Common myeloid progenitor, CD34-positive (primary cell): ENCODE data around the gene RPGRIP1L.

Source experiments
- CTCF ChIA-PET: fragments of 350-600 bp; sonication (Branson Sonifier 250); formaldehyde crosslinking; loops from one replicate; lab custom pipeline; 2021; ENCODE audit warnings: antibody characterized with exemption; lab: Charles Lee
- POLR2A ChIA-PET: fragments of 350-600 bp; sonication (Branson Sonifier 250); formaldehyde crosslinking; loops from one replicate; lab custom pipeline; 2021; ENCODE audit warnings: antibody characterized with exemption; lab: Charles Lee
- DNase-seq, 3 donors: peaks; one replicate each; pipeline versions ENCODE4 v3.0.0 to v3.0.0-alpha.2; 2013
- H3K27ac ChIP-seq, 2 experiments: 1 replicate in 1 of 2; 2 replicates in 1 of 2; pipeline ENCODE4 v1.7.0; 2013; ENCODE audit warnings: inconsistent platforms in 2 of 2, low read length in 2 of 2, mild to moderate bottlenecking in 2 of 2, low read depth in 1 of 2, moderate library complexity in 1 of 2; ENCODE audit not compliant: severe bottlenecking in 2 of 2, insufficient read depth in 1 of 2, poor library complexity in 1 of 2
- H3K27me3 ChIP-seq, 5 experiments: replicated peaks in 2 of 5; 1 replicate in 3 of 5; 2 replicates in 2 of 5; pipeline versions ENCODE4 v1.6.1 to v1.7.0; 2013; ENCODE audit warnings: low read length in 4 of 5, mild to moderate bottlenecking in 2 of 5, moderate library complexity in 2 of 5, inconsistent platforms in 1 of 5; ENCODE audit not compliant: insufficient read depth in 5 of 5, control insufficient read depth in 4 of 5
- H3K36me3 ChIP-seq, 4 experiments: 1 replicate in 2 of 4; 2 replicates in 2 of 4; pipeline versions ENCODE4 v1.6.1 to v1.7.0; 2013; ENCODE audit warnings: low read length in 3 of 4, control low read depth in 1 of 4, mild to moderate bottlenecking in 1 of 4; ENCODE audit not compliant: control insufficient read depth in 4 of 4, insufficient read depth in 4 of 4
- H3K4me1 ChIP-seq, 4 experiments: 1 replicate in 3 of 4; 2 replicates in 1 of 4; pipeline versions ENCODE4 v1.6.1 to v1.7.1; 2013; ENCODE audit warnings: low read length in 3 of 4, mild to moderate bottlenecking in 3 of 4, control low read depth in 1 of 4, inconsistent platforms in 1 of 4, moderate library complexity in 1 of 4; ENCODE audit not compliant: control insufficient read depth in 4 of 4, insufficient read depth in 4 of 4; ENCODE audit errors: control extremely low read depth in 1 of 4
- H3K4me3 ChIP-seq, 7 experiments: 1 replicate in 4 of 7; 2 replicates in 3 of 7; pipeline versions ENCODE4 v1.5.1 to v1.7.0; 2013; ENCODE audit warnings: mild to moderate bottlenecking in 7 of 7, low read length in 6 of 7, moderate library complexity in 6 of 7, inconsistent platforms in 2 of 7, low read depth in 2 of 7, control low read depth in 1 of 7; ENCODE audit not compliant: insufficient read depth in 4 of 7, control insufficient read depth in 1 of 7; ENCODE audit errors: extremely low read depth in 1 of 7
- H3K9me3 ChIP-seq, 5 experiments: 1 replicate in 4 of 5; 2 replicates in 1 of 5; pipeline versions ENCODE4 v1.6.1 to v1.7.1; 2013; ENCODE audit warnings: low read length in 4 of 5, mild to moderate bottlenecking in 2 of 5, inconsistent platforms in 1 of 5, low read depth in 1 of 5, moderate library complexity in 1 of 5; ENCODE audit not compliant: control insufficient read depth in 4 of 5, insufficient read depth in 2 of 5; ENCODE audit errors: control extremely low read depth in 1 of 5
- WGBS: methylation state at CpG from one replicate; pipeline ENCODE4 v1.1.5; 2013; ENCODE audit not compliant: insufficient coverage; 5-methylcytosine and 5-hydroxymethylcytosine counted together

RPGRIP1L gene

GRCh38 chr16:53666786-53667415 lies 36.8 kb downstream of the RPGRIP1L start:
- ChIA-PET CTCF (no interaction called here), POLR2A (no interaction called here)
- Histone ChIP-seq H3K9me3 (no peaks in the 10 kb centered on the region), H3K36me3 (no peaks in the 10 kb centered on the region), H3K4me3 (no peak overlapping the region), H3K27me3 (no peaks in the 10 kb centered on the region), H3K27ac (no peak overlapping the region), H3K4me1 (no peaks in the 10 kb centered on the region)
- 100% methylated on average over 1 of the region's 3 CpGs for WGBS
- DNase-seq, result no peak

- no peaks in the 10 kb centered on the region for H3K27me3 ChIP-seq
- H3K36me3 ChIP-seq, result no peaks in the 10 kb centered on the region
- DNase-seq, result no peak
- ChIA-PET POLR2A (no interaction called here), CTCF (interaction anchor here (1.2 kb wide), 1 partner anchor 14 kb away, joined by 4 read pairs; no protein-coding TSS in a partner anchor)
- no peaks in the 10 kb centered on the region for H3K4me1 ChIP-seq
- H3K4me3 ChIP-seq, result no peak overlapping the region
- WGBS, result 91% methylated on average over 7 of the region's 7 CpGs
- no peaks in the 10 kb centered on the region for H3K9me3 ChIP-seq
- no peak overlapping the region for H3K27ac ChIP-seq
Observed at GRCh38 chr16:53664724-53665345, 38.8 kb downstream of the RPGRIP1L start.

- Histone ChIP-seq H3K4me1 (no peaks in the 10 kb centered on the region), H3K36me3 (no peaks in the 10 kb centered on the region), H3K9me3 (no peaks in the 10 kb centered on the region), H3K27me3 (no peaks in the 10 kb centered on the region), H3K27ac (no peak overlapping the region), H3K4me3 (no peak overlapping the region)
- POLR2A ChIA-PET, result no interaction called here
- CTCF ChIA-PET, result no interaction called here
- no peak for DNase-seq
- WGBS, result no CpG with 5 or more reads among the region's 1 CpG
Observed at GRCh38 chr16:53662072-53662471, 41.6 kb downstream of the RPGRIP1L start.

- POLR2A ChIA-PET, result no interaction called here
- H3K4me3 ChIP-seq, result no peak overlapping the region
- WGBS, result no CpG with 5 or more reads among the region's 2 CpGs
Observed at GRCh38 chr16:53654946-53655345, 48.7 kb downstream of the RPGRIP1L start.

GRCh38 chr16:53651357-53651756 lies 52.3 kb downstream of the RPGRIP1L start:
- Histone ChIP-seq H3K9me3 (no peaks in the 10 kb centered on the region), H3K4me1 (no peaks in the 10 kb centered on the region), H3K36me3 (peaks cover 4 to 18% (median 12%) of the 10 kb centered on the region in 4 experiments), H3K27ac (no peak overlapping the region), H3K27me3 (no peaks in the 10 kb centered on the region), H3K4me3 (no peak overlapping the region)
- ChIA-PET POLR2A (interaction anchor here (0.7 kb wide), 1 partner anchor 264 kb away, joined by 3 read pairs; no protein-coding TSS in a partner anchor), CTCF (interaction anchor here (0.7 kb wide), 1 partner anchor 9 kb away, joined by 4 read pairs; no protein-coding TSS in a partner anchor)
- DNase-seq, result no peak
- 93% methylated on average over 2 of the region's 2 CpGs for WGBS

More at GRCh38 chr16:53654946-53655345, 48.7 kb downstream of the RPGRIP1L start:
- Histone ChIP-seq H3K4me1 (no peaks in the 10 kb centered on the region), H3K27me3 (no peaks in the 10 kb centered on the region), H3K36me3 (peaks cover 4 to 11% (median 8%) of the 10 kb centered on the region in 4 experiments), H3K27ac (no peak overlapping the region), H3K9me3 (no peaks in the 10 kb centered on the region)
- no peak for DNase-seq
- CTCF ChIA-PET, result no interaction called here

GRCh38 chr16:53646506-53646905 lies 57.2 kb downstream of the RPGRIP1L start:
- Histone ChIP-seq H3K27ac (no peak overlapping the region), H3K4me3 (no peak overlapping the region), H3K36me3 (peaks cover 2 to 18% (median 9%) of the 10 kb centered on the region in 4 experiments), H3K27me3 (no peaks in the 10 kb centered on the region), H3K9me3 (peaks cover 0 to 27% (median 6%) of the 10 kb centered on the region in 5 experiments), H3K4me1 (no peaks in the 10 kb centered on the region)
- no peak for DNase-seq
- WGBS, result 95% methylated on average over 3 of the region's 3 CpGs
- CTCF ChIA-PET, result no interaction called here
- POLR2A ChIA-PET, result no interaction called here

- Histone ChIP-seq H3K9me3 (peaks cover 0 to 27% (median 6%) of the 10 kb centered on the region in 5 experiments), H3K36me3 (peaks cover 2 to 22% (median 11%) of the 10 kb centered on the region in 4 experiments), H3K27ac (no peak overlapping the region), H3K4me1 (no peaks in the 10 kb centered on the region), H3K4me3 (no peak overlapping the region), H3K27me3 (no peaks in the 10 kb centered on the region)
- ChIA-PET POLR2A (no interaction called here), CTCF (interaction anchor here (0.8 kb wide), 1 partner anchor 127 kb away, joined by 3 read pairs; no protein-coding TSS in a partner anchor)
- no peak for DNase-seq
- no CpG with 5 or more reads among the region's 1 CpG for WGBS
Observed at GRCh38 chr16:53643474-53643873, 60.2 kb downstream of the RPGRIP1L start.
